HepG2 (cell line): ENCODE measurements around the gene MRNIP. TPM values are rescaled to one million over a fixed set of nuclear protein-coding genes. Genes with fewer than 3 reads are reported as not detected.

ENCODE experiments used
- CCAR2 ChIP-seq: fragments of 200-400 bp; formaldehyde crosslinking; optimal IDR thresholded peaks from 2 replicates; pipeline ENCODE3; 2018; ENCODE audit warnings: low read depth, mild to moderate bottlenecking, low read length, moderate library complexity
- GRHL1 ChIP-seq: sonication (generic); formaldehyde crosslinking; conservative IDR thresholded peaks from 2 replicates; pipeline ENCODE4 v1.8.0; 2022; ENCODE audit warnings: missing genetic modification reagents
- MYC ChIP-seq: sonication (generic); formaldehyde crosslinking; IDR thresholded peaks from 2 replicates; pipeline ENCODE4 v1.9.0; 2021; ENCODE audit warnings: missing genetic modification reagents, borderline replicate concordance
- NFE2 ChIP-seq: sonication (generic); formaldehyde crosslinking; IDR thresholded peaks from 2 replicates; pipeline ENCODE4 v1.4.0; 2020; ENCODE audit warnings: missing genetic modification reagents
- RBM22 ChIP-seq: fragments of 200-400 bp; formaldehyde crosslinking; optimal IDR thresholded peaks from 2 replicates; pipeline ENCODE3; 2017; ENCODE audit warnings: mild to moderate bottlenecking, low read length, moderate library complexity
- SAP130 ChIP-seq: IDR thresholded peaks from 2 replicates; pipeline ENCODE4 v1.6.1; 2016; ENCODE audit warnings: low read depth
- TBX2 ChIP-seq: sonication (generic); formaldehyde crosslinking; IDR thresholded peaks from 2 replicates; pipeline ENCODE4 v1.5.0; 2020; ENCODE audit warnings: missing genetic modification reagents, mild to moderate bottlenecking, borderline replicate concordance
- U2AF2 ChIP-seq: fragments of 200-400 bp; formaldehyde crosslinking; IDR thresholded peaks from 2 replicates; pipeline ENCODE4 v1.6.1; 2017; ENCODE audit warnings: low read depth, mild to moderate bottlenecking, low read length
- ZBTB33 ChIP-seq: sonication (generic); formaldehyde crosslinking; IDR thresholded peaks from 2 replicates; pipeline ENCODE4 v1.4.0; 2020; ENCODE audit warnings: missing genetic modification reagents
- ZFP37 ChIP-seq: sonication (generic); formaldehyde crosslinking; IDR thresholded peaks from 2 replicates; pipeline ENCODE4 v1.4.0; 2020; ENCODE audit warnings: missing genetic modification reagents, borderline replicate concordance
- ZNF292 ChIP-seq: sonication (generic); formaldehyde crosslinking; IDR thresholded peaks from 2 replicates; pipeline ENCODE4 v1.8.1; 2022; ENCODE audit warnings: mild to moderate bottlenecking, low read depth, missing genetic modification reagents, borderline replicate concordance
- ZNF652 ChIP-seq: IDR thresholded peaks from 2 replicates; pipeline ENCODE4 v1.6.1; 2016; ENCODE audit warnings: low read depth, borderline replicate concordance
- ZSCAN29 ChIP-seq: sonication (generic); formaldehyde crosslinking; conservative IDR thresholded peaks from 2 replicates; pipeline ENCODE4 v1.4.0; 2020; ENCODE audit warnings: mild to moderate bottlenecking, missing genetic modification reagents
- polyA plus RNA-seq, 8 experiments: library from polyadenylated mRNA; depleted of rRNA in 3 of 8; stranded (reverse) in 7 of 8; unstranded in 1 of 8; fragments of >200 nt; fragmentation: Illumina TruSeq in 4 of 8; extraction: Trizol in 4 of 8; gene quantifications; 2 replicates each; pipeline versions ENCODE4 v1.2.1 to v1.2.3, GENCODE V29; 2011 to 2016; ENCODE audit warnings: low read depth in 4 of 8, missing spikeins in 1 of 8, mixed read lengths in 1 of 8; ENCODE audit not compliant: insufficient read depth in 1 of 8
- total RNA-seq, 5 experiments: library from RNA; depleted of rRNA; stranded (reverse); fragments of >200 nt; fragmentation: Illumina TruSeq; extraction: Trizol; gene quantifications; 2 replicates each; pipeline ENCODE4 v1.2.3, GENCODE V29; 2016; ENCODE audit warnings: low read depth in 1 of 5
- TF ChIP-seq, protein P1 (sequence below): sonication (generic); formaldehyde crosslinking; IDR thresholded peaks from 2 replicates; pipeline ENCODE4 v1.4.0; 2020; ENCODE audit warnings: mild to moderate bottlenecking, missing genetic modification reagents
- TF ChIP-seq, protein P2 (sequence below): sonication (generic); formaldehyde crosslinking; IDR thresholded peaks from 2 replicates; pipeline ENCODE4 v1.4.0; 2020; ENCODE audit warnings: missing genetic modification reagents, low read depth, mild to moderate bottlenecking, borderline replicate concordance

Gene MRNIP
- total and polyA plus RNA-seq, 2 of the 13 experiments (the other 11 are each of a cell fraction or from before 2014, with no cell fraction given) = 15.5 to 34.1 TPM

GRCh38 chr5:179825655-179826182, 32.9 kb downstream of the MRNIP start (continued):
- TF ChIP-seq, protein P1, sequence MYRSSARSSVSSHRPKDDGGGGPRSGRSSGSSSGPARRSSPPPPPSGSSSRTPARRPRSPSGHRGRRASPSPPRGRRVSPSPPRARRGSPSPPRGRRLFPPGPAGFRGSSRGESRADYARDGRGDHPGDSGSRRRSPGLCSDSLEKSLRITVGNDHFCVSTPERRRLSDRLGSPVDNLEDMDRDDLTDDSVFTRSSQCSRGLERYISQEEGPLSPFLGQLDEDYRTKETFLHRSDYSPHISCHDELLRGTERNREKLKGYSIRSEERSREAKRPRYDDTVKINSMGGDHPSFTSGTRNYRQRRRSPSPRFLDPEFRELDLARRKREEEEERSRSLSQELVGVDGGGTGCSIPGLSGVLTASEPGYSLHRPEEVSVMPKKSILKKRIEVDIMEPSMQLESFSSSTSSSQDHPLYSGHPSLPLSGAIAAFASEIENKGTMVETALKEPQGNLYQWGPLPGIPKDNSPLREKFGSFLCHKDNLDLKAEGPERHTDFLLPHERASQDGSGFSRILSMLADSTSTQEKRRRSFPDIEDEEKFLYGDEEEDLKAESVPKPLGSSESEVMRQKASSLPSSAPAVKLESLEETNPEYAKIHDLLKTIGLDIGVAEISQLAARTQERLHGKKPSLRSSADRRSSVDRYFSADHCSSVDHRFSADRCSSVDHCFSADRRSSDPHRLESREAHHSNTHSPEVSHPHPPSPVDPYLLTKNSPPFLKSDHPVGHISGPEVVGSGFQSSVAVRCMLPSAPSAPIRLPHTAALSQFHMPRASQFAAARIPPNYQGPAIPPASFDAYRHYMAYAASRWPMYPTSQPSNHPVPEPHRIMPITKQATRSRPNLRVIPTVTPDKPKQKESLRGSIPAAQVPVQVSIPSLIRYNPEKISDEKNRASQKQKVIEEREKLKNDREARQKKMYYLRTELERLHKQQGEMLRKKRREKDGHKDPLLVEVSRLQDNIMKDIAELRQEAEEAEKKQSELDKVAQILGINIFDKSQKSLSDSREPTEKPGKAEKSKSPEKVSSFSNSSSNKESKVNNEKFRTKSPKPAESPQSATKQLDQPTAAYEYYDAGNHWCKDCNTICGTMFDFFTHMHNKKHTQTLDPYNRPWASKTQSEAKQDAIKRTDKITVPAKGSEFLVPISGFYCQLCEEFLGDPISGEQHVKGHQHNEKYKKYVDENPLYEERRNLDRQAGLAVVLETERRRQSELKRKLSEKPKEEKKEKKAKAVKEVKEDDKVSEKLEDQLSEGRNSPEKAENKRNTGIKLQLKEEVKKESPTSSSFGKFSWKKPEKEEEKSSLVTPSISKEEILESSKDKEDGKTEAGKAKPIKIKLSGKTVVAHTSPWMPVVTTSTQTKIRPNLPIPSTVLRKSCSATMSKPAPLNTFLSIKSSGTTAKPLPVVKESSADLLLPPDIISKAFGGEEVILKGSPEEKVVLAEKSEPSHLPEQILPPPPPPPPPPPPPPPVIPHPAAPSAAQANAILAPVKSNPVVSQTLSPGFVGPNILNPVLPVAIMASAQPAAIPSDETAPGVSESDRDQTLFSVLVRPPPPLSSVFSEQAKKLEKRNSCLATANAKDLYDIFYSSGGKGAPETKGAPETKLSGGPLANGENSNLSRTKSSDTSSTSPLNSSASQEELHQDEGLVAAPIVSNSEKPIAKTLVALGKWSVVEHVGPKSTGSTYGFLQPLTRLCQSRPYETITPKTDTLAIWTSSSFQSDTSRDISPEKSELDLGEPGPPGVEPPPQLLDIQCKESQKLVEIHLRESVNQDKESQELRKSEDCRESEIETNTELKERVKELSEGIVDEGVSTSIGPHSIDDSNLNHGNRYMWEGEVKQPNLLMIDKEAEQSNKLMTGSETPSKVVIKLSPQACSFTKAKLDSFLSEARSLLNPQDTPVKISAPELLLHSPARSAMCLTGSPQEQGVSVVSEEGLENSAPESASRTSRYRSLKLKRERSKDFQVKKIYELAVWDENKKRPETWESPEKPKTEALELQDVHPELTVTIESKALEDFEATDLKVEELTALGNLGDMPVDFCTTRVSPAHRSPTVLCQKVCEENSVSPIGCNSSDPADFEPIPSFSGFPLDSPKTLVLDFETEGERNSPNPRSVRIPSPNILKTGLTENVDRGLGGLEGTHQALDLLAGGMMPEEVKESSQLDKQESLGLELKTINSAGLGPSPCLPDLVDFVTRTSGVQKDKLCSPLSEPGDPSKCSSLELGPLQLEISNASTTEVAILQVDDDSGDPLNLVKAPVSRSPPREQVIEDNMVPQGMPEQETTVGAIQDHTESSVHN (CRISPR knock-in tag) = no peak
- TF ChIP-seq ZSCAN29 (no peak), TBX2 (CRISPR knock-in tag) (no peak; the same call in 1 of the 2 replicates), CCAR2 (no peak), ZNF292 (CRISPR knock-in tag) (peak; percentile 89; the same call in 1 of the 2 replicates), SAP130 (CRISPR knock-in tag) (peak; percentile 82), RBM22 (peak; percentile 33), U2AF2 (0 out of 2 replicates have a peak, but pooled peaks have one; percentile 18), GRHL1 (CRISPR knock-in tag) (no peak), MYC (CRISPR knock-in tag) (peak; percentile 48; the same call in 1 of the 2 replicates), ZBTB33 (CRISPR knock-in tag) (0 out of 2 replicates have a peak, but pooled peaks have one; percentile 26), ZNF652 (peak; percentile 10; the same call in 1 of the 2 replicates), ZFP37 (CRISPR knock-in tag) (no peak), NFE2 (CRISPR knock-in tag) (no peak)
- TF ChIP-seq, protein P2, sequence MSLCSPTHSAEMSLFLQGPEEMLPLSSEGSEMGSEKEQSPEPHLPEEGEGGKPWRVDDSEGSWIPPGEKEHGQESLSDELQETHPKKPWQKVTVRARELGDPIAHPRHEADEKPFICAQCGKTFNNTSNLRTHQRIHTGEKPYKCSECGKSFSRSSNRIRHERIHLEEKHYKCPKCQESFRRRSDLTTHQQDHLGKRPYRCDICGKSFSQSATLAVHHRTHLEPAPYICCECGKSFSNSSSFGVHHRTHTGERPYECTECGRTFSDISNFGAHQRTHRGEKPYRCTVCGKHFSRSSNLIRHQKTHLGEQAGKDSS (CRISPR knock-in tag) = peak; percentile 40; the same call in 1 of the 2 replicates
